ENCODE data around the gene ZBTB7C. TPM values are rescaled to one million over a fixed set of nuclear protein-coding genes. Genes with fewer than 3 reads are reported as not detected.

The ZBTB7C gene
- total and polyA plus RNA-seq, 4 donors = 3.2 to 10.9 (median 3.7) TPM

DNA sequence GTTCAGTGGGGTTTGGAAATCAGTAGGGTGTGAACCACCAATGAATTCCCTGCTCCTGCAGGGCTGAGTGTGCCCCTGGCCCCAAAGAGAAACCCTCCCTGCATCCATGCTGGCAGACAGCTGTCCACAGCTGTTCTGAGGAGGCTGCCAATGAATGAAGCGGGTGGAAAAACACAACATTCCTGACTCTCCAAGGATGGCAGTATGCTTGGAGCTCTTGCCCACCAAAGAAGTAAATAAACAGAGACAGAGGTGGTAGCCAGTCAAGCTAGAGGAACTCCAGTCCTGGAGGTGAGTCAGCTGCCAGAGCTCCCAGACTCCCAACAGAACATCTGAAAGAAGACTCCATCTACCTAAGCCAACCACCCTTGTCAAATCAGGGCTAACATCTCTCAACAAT, 6.2 kb downstream of the ZBTB7C start:
- WGBS, 2 donors = 87 to 100% methylated on average over 1 of the region's 1 CpG
- H3K4me3 ChIP-seq = no peak overlapping the region
- H3K9me3 ChIP-seq (ENCODE audit: control insufficient read depth in 4 of 4, insufficient read depth in 3 of 4, low read length in 3 of 4) = peaks cover 0 to 4% (median 0%) of the 10 kb centered on the region in 4 donors
- TF ChIP-seq CTCF (IDR thresholded peaks at IDR 0.05; ENCODE audit: control extremely low read depth, extremely low read depth) = no peak
- ATAC-seq (ENCODE audit: insufficient read depth, low FRiP score) (no peak), DNase-seq (peak; percentile 84 to 91 (median 89))
- no peaks in the 10 kb centered on the region for H3K36me3 ChIP-seq (ENCODE audit: control insufficient read depth in 4 of 4, insufficient read depth in 4 of 4, low read length in 4 of 4)
- H3K9ac ChIP-seq (ENCODE audit: insufficient read depth in 1 of 2, low read length in 2 of 2) = no peak overlapping the region
- peaks cover 0 to 14% (median 4%) of the 10 kb centered on the region in 5 donors for H3K4me1 ChIP-seq (ENCODE audit: control insufficient read depth in 5 of 5, insufficient read depth in 5 of 5, low read length in 5 of 5)
- no peak overlapping the region for H3K27ac ChIP-seq (ENCODE audit: low read depth in 1 of 2, low read length in 1 of 2)
- H3K27me3 ChIP-seq (ENCODE audit: control insufficient read depth in 3 of 3, insufficient read depth in 3 of 3, low read length in 2 of 3) = peaks cover 0 to 28% (median 18%) of the 10 kb centered on the region in 3 donors

GRCh38 chr18:48399303-48400075, 9.7 kb downstream of the ZBTB7C start:
- WGBS, 2 donors = 61 to 67% methylated on average over 9 of the region's 9 CpGs
- H3K9me3 ChIP-seq (ENCODE audit: control insufficient read depth in 4 of 4, insufficient read depth in 3 of 4, low read length in 3 of 4) = peaks cover 0 to under 1% (median 0%) of the 10 kb centered on the region in 4 donors

GRCh38 chr18:48398074-48398473, 11.1 kb downstream of the ZBTB7C start:
- DNase-seq = no peak
- WGBS, 2 donors = 64 to 78% methylated on average over 4 of the region's 4 CpGs
- Histone ChIP-seq H3K4me1 (ENCODE audit: control insufficient read depth in 5 of 5, insufficient read depth in 5 of 5, low read length in 5 of 5) (peaks cover 2 to 12% (median 5%) of the 10 kb centered on the region in 5 donors), H3K9me3 (ENCODE audit: control insufficient read depth in 4 of 4, insufficient read depth in 3 of 4, low read length in 3 of 4) (no peaks in the 10 kb centered on the region), H3K27me3 (ENCODE audit: control insufficient read depth in 3 of 3, insufficient read depth in 3 of 3, low read length in 2 of 3) (no peaks in the 10 kb centered on the region), H3K36me3 (ENCODE audit: control insufficient read depth in 4 of 4, insufficient read depth in 4 of 4, low read length in 4 of 4) (no peaks in the 10 kb centered on the region), H3K4me3 (no peak overlapping the region), H3K27ac (ENCODE audit: low read depth in 1 of 2, low read length in 1 of 2) (no peak overlapping the region), H3K9ac (ENCODE audit: insufficient read depth in 1 of 2, low read length in 2 of 2) (no peak overlapping the region)
- no peak for ATAC-seq (ENCODE audit: insufficient read depth, low FRiP score)
- no peak for TF ChIP-seq CTCF (IDR thresholded peaks at IDR 0.05; ENCODE audit: control extremely low read depth, extremely low read depth)

More at GRCh38 chr18:48399303-48400075, 9.7 kb downstream of the ZBTB7C start:
- TF ChIP-seq CTCF (IDR thresholded peaks at IDR 0.05; ENCODE audit: control extremely low read depth, extremely low read depth) = no peak
- Histone ChIP-seq H3K27me3 (ENCODE audit: control insufficient read depth in 3 of 3, insufficient read depth in 3 of 3, low read length in 2 of 3) (peaks cover 0 to 3% (median 0%) of the 10 kb centered on the region in 3 donors), H3K36me3 (ENCODE audit: control insufficient read depth in 4 of 4, insufficient read depth in 4 of 4, low read length in 4 of 4) (no peaks in the 10 kb centered on the region), H3K4me3 (no peak overlapping the region), H3K4me1 (ENCODE audit: control insufficient read depth in 5 of 5, insufficient read depth in 5 of 5, low read length in 5 of 5) (peaks cover 2 to 12% (median 5%) of the 10 kb centered on the region in 5 donors), H3K9ac (ENCODE audit: insufficient read depth in 1 of 2, low read length in 2 of 2) (no peak overlapping the region), H3K27ac (ENCODE audit: low read depth in 1 of 2, low read length in 1 of 2) (no peak overlapping the region)
- DNase-seq (no peak), ATAC-seq (ENCODE audit: insufficient read depth, low FRiP score) (no peak)

Measured in lung (tissue), 12 donors.